ENCODE data around the gene CCNA2.

GRCh38 chr4:121823505-121824170 is at the start of gene CCNA2:
- peak; percentile 84 for TF ChIP-seq CEBPB (IDR thresholded peaks at IDR 0.05)
- peak; percentile 88 for TF ChIP-seq MAX (IDR thresholded peaks at IDR 0.05)
- peak; percentile 100 for TF ChIP-seq FOXM1 (IDR thresholded peaks at IDR 0.05; ENCODE audit: borderline replicate concordance, low read depth)
- TF ChIP-seq REST (IDR thresholded peaks at IDR 0.05; ENCODE audit: low read depth): no peak
- peak; percentile 26 for TF ChIP-seq TEAD4 (IDR thresholded peaks at IDR 0.05)

Data from Ishikawa (cell line).